Esophagus (tissue), 2 donors: ENCODE results near the gene MIA. TPM values are rescaled to one million over a fixed set of nuclear protein-coding genes. Genes with fewer than 3 reads are reported as not detected.
"Not testable (repeated sequence)": the region's sequence is repeated elsewhere in the genome, so short reads cannot be mapped to it uniquely, and the experiment has no call there.

Source experiments
- H3K27ac ChIP-seq, 2 donors: one replicate each; pipeline ENCODE4 v1.5.1; 2013; ENCODE audit warnings: low read depth in 2 of 2, mild to moderate bottlenecking in 2 of 2, inconsistent platforms in 1 of 2, low read length in 1 of 2, moderate library complexity in 1 of 2
- H3K27me3 ChIP-seq, 2 donors: one replicate each; pipeline ENCODE4 v1.6.1; 2013; ENCODE audit warnings: low read length in 2 of 2, control low read depth in 1 of 2, mild to moderate bottlenecking in 1 of 2; ENCODE audit not compliant: insufficient read depth in 2 of 2, control insufficient read depth in 1 of 2
- H3K36me3 ChIP-seq, 2 donors: one replicate each; pipeline ENCODE4 v1.6.1; 2013; ENCODE audit warnings: low read length in 1 of 2; ENCODE audit not compliant: control insufficient read depth in 2 of 2, insufficient read depth in 2 of 2
- H3K4me1 ChIP-seq, 2 donors: one replicate each; pipeline ENCODE4 v1.6.1; 2013; ENCODE audit warnings: low read length in 1 of 2; ENCODE audit not compliant: control insufficient read depth in 2 of 2, insufficient read depth in 2 of 2
- H3K4me3 ChIP-seq, 2 donors: one replicate each; pipeline ENCODE4 v1.5.1; 2013; ENCODE audit warnings: low read length in 2 of 2, mild to moderate bottlenecking in 2 of 2, low read depth in 1 of 2, moderate library complexity in 1 of 2
- H3K9me3 ChIP-seq, 2 donors: one replicate each; pipeline ENCODE4 v1.6.1; 2013; ENCODE audit warnings: mild to moderate bottlenecking in 2 of 2, low read depth in 1 of 2, low read length in 1 of 2, moderate library complexity in 1 of 2; ENCODE audit not compliant: control insufficient read depth in 2 of 2, insufficient read depth in 1 of 2
- WGBS, 2 donors: extraction: QIAGEN DNeasy Blood & Tissue Kit; methylation state at CpG; one replicate each; pipeline ENCODE4 v1.1.7; 2013; 5-methylcytosine and 5-hydroxymethylcytosine counted together
- polyA plus RNA-seq, 2 donors: library from polyadenylated mRNA; stranded (reverse); fragments of 200-250 nt; gene quantifications; one replicate each; pipeline ENCODE4 v1.2.3, GENCODE V29; 2013
- donor health status: healthy with polysubstance abuse.
- donor health status: Bipolar disorder and iron deficiency.

The MIA gene
- polyA plus RNA-seq, 2 donors, result 0.47 to 1.8 TPM

- no peak overlapping the region for H3K4me3 ChIP-seq
- H3K27me3 ChIP-seq, result no peaks in the 10 kb centered on the region
- peaks cover 3 to 16% of the 10 kb centered on the region in 2 donors for H3K4me1 ChIP-seq
- WGBS, 2 donors, result 93 to 95% methylated on average over 13 of the region's 13 CpGs
- H3K9me3 ChIP-seq, result no peaks in the 10 kb centered on the region
- no peak overlapping the region for H3K27ac ChIP-seq
- H3K36me3 ChIP-seq, result peaks cover 22 to 50% of the 10 kb centered on the region in 2 donors
These were observed 16.0 kb upstream of the MIA start for GRCh38 chr19:40759352-40759751.

DNA sequence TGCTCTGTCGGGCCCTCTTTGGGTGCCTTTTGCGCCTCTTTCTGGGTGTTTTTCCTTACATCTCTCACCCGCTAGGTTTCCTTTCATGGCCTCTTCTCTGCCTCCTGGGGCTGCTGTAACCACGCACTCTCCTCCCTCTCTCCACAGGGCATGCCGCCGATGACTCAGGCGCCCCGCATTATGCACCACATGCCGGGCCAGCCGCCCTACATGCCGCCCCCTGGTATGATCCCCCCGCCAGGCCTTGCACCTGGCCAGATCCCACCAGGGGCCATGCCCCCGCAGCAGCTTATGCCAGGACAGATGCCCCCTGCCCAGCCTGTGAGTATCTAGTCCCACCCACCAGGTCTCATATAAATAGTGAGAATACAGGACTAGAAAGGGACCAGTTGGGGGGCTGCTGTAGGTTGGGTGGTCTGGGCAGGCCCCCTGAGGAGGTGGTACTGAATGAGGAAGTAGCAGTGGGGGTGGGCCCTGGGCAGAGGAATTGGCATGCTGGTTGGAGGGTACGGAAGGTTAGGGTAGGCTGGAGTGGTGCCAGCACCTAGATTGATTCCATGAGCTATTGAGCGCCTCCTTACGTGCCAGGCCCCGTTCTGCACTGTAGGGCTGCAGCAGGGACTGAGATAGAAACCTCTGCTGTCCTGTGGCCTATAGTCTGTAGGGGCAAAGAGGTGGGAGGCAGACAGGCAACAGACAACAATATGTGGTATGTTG, 12.4 kb upstream of the MIA start:
- H3K27me3 ChIP-seq, result no peaks in the 10 kb centered on the region
- no peaks in the 10 kb centered on the region for H3K9me3 ChIP-seq
- WGBS, 2 donors, result 86 to 95% methylated on average over 17 of the region's 17 CpGs
- H3K4me1 ChIP-seq, result no peaks in the 10 kb centered on the region
- H3K27ac ChIP-seq, result no peak overlapping the region
- H3K4me3 ChIP-seq, result no peak overlapping the region
- peaks cover 35 to 49% of the 10 kb centered on the region in 2 donors for H3K36me3 ChIP-seq

DNA sequence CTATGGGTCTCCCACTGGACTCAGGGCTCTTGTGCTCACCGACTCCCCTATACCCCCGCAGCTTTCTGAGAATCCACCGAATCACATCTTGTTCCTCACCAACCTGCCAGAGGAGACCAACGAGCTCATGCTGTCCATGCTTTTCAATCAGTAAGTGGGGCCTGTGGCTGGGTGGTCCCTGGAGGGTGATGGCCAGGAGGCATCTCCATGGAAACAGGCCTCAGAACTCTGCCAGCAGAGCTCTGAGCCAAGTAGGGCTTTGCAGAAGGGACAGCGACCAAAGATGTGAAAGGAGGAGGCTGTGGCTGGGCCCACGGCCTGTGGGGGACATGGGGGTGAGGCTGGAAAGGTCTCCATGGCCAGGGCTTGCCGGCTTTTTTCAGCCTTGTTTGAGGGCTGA, 11.8 kb upstream of the MIA start:
- Histone ChIP-seq H3K4me3 (no peak overlapping the region), H3K27me3 (no peaks in the 10 kb centered on the region), H3K36me3 (peaks cover 32 to 46% of the 10 kb centered on the region in 2 donors), H3K9me3 (no peaks in the 10 kb centered on the region), H3K27ac (no peak overlapping the region), H3K4me1 (no peaks in the 10 kb centered on the region)
- WGBS, 2 donors, result 89 to 94% methylated on average over 7 of the region's 7 CpGs

GRCh38 chr19:40763963-40764362, 11.4 kb upstream of the MIA start:
- Histone ChIP-seq H3K27me3 (no peaks in the 10 kb centered on the region), H3K36me3 (peaks cover 32 to 46% of the 10 kb centered on the region in 2 donors)
- WGBS, 2 donors, result 88 to 89% methylated on average over 10 of the region's 10 CpGs

DNA sequence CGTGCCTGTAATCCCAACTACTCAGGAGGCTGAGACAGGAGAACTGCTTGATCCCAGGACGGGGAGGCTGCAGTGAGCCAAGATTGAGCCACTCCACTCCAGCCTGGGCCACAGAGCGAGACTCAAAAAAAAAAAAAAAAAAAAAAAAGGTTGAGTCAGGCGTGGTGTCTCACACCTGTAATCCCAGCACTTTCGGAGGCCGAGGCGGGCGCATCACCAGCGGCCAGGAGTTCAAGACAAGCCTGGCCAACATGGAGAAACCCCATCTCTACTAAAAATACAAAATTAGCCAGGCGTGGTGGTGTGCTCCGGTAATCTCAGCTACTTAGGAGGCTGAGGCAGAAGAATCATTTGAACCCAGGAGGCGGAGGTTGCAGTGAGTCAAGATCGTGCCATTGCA, 8.9 kb upstream of the MIA start:
- H3K27me3 ChIP-seq, H3K9me3 ChIP-seq, H3K27ac ChIP-seq, H3K4me1 ChIP-seq, H3K4me3 ChIP-seq: not testable (repeated sequence)
- peaks cover 28 to 37% of the 10 kb centered on the region in 2 donors for H3K36me3 ChIP-seq
- 92 to 96% methylated on average over 13 of the region's 13 CpGs for WGBS, 2 donors

More at GRCh38 chr19:40763963-40764362, 11.4 kb upstream of the MIA start:
- Histone ChIP-seq H3K4me3 (no peak overlapping the region), H3K27ac (no peak overlapping the region), H3K4me1 (no peaks in the 10 kb centered on the region), H3K9me3 (no peaks in the 10 kb centered on the region)

GRCh38 chr19:40768869-40769268, 6.5 kb upstream of the MIA start:
- Histone ChIP-seq H3K27me3 (no peaks in the 10 kb centered on the region), H3K9me3 (no peaks in the 10 kb centered on the region), H3K36me3 (peaks cover 13 to 15% of the 10 kb centered on the region in 2 donors), H3K27ac (no peak overlapping the region), H3K4me1 (no peaks in the 10 kb centered on the region), H3K4me3 (no peak overlapping the region)
- 84 to 85% methylated on average over 5 of the region's 5 CpGs for WGBS, 2 donors

- H3K27me3 ChIP-seq, H3K4me3 ChIP-seq, H3K36me3 ChIP-seq, H3K27ac ChIP-seq, H3K9me3 ChIP-seq, H3K4me1 ChIP-seq: not testable (repeated sequence)
- 95 to 96% methylated on average over 10 of the region's 10 CpGs for WGBS, 2 donors
These were observed 4.0 kb upstream of the MIA start for GRCh38 chr19:40771101-40771862.

DNA sequence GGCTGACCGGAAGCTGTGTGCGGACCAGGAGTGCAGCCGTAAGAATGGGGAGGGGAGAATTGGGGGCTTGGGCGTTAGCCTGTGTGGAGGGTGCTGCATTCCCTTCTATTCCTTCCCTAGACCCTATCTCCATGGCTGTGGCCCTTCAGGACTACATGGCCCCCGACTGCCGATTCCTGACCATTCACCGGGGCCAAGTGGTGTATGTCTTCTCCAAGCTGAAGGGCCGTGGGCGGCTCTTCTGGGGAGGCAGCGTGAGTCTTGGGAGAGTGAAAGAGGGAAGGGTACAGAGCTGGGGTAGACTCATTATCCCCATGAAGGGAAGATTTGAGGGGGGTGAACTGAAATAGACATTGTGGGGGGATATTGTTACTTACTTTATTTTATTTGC, 306 bp downstream of the MIA start:
- H3K9me3 ChIP-seq, result no peaks in the 10 kb centered on the region
- H3K27me3 ChIP-seq, result no peaks in the 10 kb centered on the region
- H3K27ac ChIP-seq, result no peak overlapping the region
- 93 to 94% methylated on average over 10 of the region's 10 CpGs for WGBS, 2 donors
- H3K4me1 ChIP-seq, result peaks cover 0 to 9% of the 10 kb centered on the region in 2 donors
- peaks cover 0 to 2% of the 10 kb centered on the region in 2 donors for H3K36me3 ChIP-seq
- H3K4me3 ChIP-seq, result no peak overlapping the region

GRCh38 chr19:40776364-40776763, 1.0 kb downstream of the MIA start:
- no peaks in the 10 kb centered on the region for H3K9me3 ChIP-seq
- 78 to 83% methylated on average over 7 of the region's 7 CpGs for WGBS, 2 donors
- no peak overlapping the region for H3K4me3 ChIP-seq
- H3K27me3 ChIP-seq, result no peaks in the 10 kb centered on the region
- peaks cover 0 to 9% of the 10 kb centered on the region in 2 donors for H3K4me1 ChIP-seq
- peak overlapping the region in 1 of 2 donors; percentile 97 for H3K27ac ChIP-seq
- peaks cover 0 to 2% of the 10 kb centered on the region in 2 donors for H3K36me3 ChIP-seq
